ENCODE data around the gene MBP.

GRCh38 chr18:77061281-77061945 lies 71.2 kb downstream of the MBP start:
- no peak for TF ChIP-seq CEBPB (IDR thresholded peaks at IDR 0.05)
- TF ChIP-seq REST (IDR thresholded peaks at IDR 0.05; ENCODE audit: low read depth): no peak
- no peak for TF ChIP-seq FOXM1 (IDR thresholded peaks at IDR 0.05; ENCODE audit: borderline replicate concordance, low read depth)
- TF ChIP-seq NFIC (IDR thresholded peaks at IDR 0.05): no peak
- TF ChIP-seq RAD21 (IDR thresholded peaks at IDR 0.05; ENCODE audit: low read depth): no peak
- no peak for TF ChIP-seq TAF1 (IDR thresholded peaks at IDR 0.05; ENCODE audit: low read depth)
- TF ChIP-seq YY1 (IDR thresholded peaks at IDR 0.05; ENCODE audit: low read depth): no peak
- no peak for TF ChIP-seq TCF12 (IDR thresholded peaks at IDR 0.05; ENCODE audit: low read depth)
- TF ChIP-seq TEAD4 (IDR thresholded peaks at IDR 0.05): no peak
- TF ChIP-seq MAX (IDR thresholded peaks at IDR 0.05): no peak
- TF ChIP-seq ZBTB7A (IDR thresholded peaks at IDR 0.05; ENCODE audit: low read depth): no peak
- no peak for TF ChIP-seq EP300 (IDR thresholded peaks at IDR 0.05; ENCODE audit: borderline replicate concordance)
- TF ChIP-seq CREB1 (IDR thresholded peaks at IDR 0.05; ENCODE audit: low read depth): no peak
- TF ChIP-seq EGR1 (IDR thresholded peaks at IDR 0.05): no peak
